ENCODE data around the gene KRTAP1-4.

Gene KRTAP1-4

DNA sequence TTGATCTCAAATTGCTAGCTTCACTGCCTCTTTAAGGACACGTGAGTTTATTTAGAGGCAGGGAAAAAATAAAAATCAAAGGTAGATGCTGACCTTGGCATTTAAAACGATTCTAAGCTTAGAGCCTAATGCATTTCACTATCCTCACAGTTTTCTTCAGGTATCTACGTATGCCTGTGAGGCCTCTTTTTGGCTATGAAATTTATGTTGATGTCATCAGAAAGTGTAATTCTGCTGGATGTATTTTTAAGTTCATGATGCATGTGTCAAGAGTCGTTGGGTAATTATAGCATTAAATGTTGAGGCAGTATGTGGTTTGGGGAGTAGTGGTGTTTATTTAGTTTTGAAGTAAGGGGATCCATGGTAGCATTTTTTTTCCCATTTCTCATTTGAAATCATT lies 26.1 kb downstream of the KRTAP1-4 start:
- Histone ChIP-seq H3K36me3 (ENCODE audit: control insufficient read depth in 2 of 2, insufficient read depth in 1 of 2, low read length in 2 of 2) (no peaks in the 10 kb centered on the region), H3K4me3 (ENCODE audit: low read depth, low read length) (no peak overlapping the region), H3K27ac (ENCODE audit: extremely low read depth, low read depth, low read length) (no peak overlapping the region), H3K9me3 (ENCODE audit: control insufficient read depth, insufficient read depth, low read depth, low read length) (no peaks in the 10 kb centered on the region), H3K4me1 (ENCODE audit: control insufficient read depth, insufficient read depth, low read length) (no peaks in the 10 kb centered on the region)
- ChIA-PET CTCF (no interaction called here), POLR2A (no interaction called here)
- TF ChIP-seq ZNF843 (tag by site-specific recombination; IDR thresholded peaks at IDR 0.05) (no peak), ZNF214 (tag by site-specific recombination; IDR thresholded peaks at IDR 0.05; ENCODE audit: borderline replicate concordance) (no peak), GLI2 (tag by site-specific recombination; IDR thresholded peaks at IDR 0.05; ENCODE audit: borderline replicate concordance, low read depth) (no peak), GLIS2 (tag by site-specific recombination; IDR thresholded peaks at IDR 0.05) (no peak), WT1 (tag by site-specific recombination; IDR thresholded peaks at IDR 0.05) (no peak), ZNF350 (tag by site-specific recombination; IDR thresholded peaks at IDR 0.05) (no peak), ZNF529 (tag by site-specific recombination; IDR thresholded peaks at IDR 0.05; ENCODE audit: insufficient replicate concordance) (no peak), ZNF792 (tag by site-specific recombination; IDR thresholded peaks at IDR 0.05) (no peak)
- TF ChIP-seq, protein P1, sequence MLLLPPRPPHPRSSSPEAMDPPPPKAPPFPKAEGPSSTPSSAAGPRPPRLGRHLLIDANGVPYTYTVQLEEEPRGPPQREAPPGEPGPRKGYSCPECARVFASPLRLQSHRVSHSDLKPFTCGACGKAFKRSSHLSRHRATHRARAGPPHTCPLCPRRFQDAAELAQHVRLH (tag by site-specific recombination; IDR thresholded peaks at IDR 0.05), result no peak
- TF ChIP-seq, protein P2, sequence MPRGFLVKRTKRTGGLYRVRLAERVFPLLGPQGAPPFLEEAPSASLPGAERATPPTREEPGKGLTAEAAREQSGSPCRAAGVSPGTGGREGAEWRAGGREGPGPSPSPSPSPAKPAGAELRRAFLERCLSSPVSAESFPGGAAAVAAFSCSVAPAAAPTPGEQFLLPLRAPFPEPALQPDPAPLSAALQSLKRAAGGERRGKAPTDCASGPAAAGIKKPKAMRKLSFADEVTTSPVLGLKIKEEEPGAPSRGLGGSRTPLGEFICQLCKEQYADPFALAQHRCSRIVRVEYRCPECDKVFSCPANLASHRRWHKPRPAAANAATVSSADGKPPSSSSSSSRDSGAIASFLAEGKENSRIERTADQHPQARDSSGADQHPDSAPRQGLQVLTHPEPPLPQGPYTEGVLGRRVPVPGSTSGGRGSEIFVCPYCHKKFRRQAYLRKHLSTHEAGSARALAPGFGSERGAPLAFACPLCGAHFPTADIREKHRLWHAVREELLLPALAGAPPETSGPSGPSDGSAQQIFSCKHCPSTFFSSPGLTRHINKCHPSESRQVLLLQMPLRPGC (tag by site-specific recombination; IDR thresholded peaks at IDR 0.05), result no peak
- TF ChIP-seq, protein P3, sequence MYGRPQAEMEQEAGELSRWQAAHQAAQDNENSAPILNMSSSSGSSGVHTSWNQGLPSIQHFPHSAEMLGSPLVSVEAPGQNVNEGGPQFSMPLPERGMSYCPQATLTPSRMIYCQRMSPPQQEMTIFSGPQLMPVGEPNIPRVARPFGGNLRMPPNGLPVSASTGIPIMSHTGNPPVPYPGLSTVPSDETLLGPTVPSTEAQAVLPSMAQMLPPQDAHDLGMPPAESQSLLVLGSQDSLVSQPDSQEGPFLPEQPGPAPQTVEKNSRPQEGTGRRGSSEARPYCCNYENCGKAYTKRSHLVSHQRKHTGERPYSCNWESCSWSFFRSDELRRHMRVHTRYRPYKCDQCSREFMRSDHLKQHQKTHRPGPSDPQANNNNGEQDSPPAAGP (tag by site-specific recombination; IDR thresholded peaks at IDR 0.05), result no peak
- TF ChIP-seq, protein P4, sequence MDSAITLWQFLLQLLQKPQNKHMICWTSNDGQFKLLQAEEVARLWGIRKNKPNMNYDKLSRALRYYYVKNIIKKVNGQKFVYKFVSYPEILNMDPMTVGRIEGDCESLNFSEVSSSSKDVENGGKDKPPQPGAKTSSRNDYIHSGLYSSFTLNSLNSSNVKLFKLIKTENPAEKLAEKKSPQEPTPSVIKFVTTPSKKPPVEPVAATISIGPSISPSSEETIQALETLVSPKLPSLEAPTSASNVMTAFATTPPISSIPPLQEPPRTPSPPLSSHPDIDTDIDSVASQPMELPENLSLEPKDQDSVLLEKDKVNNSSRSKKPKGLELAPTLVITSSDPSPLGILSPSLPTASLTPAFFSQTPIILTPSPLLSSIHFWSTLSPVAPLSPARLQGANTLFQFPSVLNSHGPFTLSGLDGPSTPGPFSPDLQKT (IDR thresholded peaks at IDR 0.05; ENCODE audit: borderline replicate concordance, low read depth, low read length), result no peak

DNA sequence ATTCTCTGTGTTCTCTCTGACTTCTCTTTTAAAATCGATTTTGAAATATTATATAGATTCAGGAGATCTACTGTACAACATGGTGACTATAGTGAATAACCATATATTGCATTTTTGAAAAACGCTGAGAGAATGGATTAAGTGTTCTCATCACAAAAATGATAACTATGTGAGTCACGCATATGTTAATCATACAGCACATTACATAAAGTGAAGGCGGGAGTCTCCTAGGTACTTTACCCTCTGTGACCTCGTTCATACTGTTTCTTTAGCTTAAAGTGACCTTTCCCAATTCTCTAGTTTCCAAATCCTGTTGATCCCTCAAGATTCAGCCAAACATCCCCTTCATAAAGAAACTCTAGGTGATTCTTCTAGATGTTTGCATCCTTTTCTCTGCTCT lies 27.2 kb downstream of the KRTAP1-4 start:
- Histone ChIP-seq H3K36me3 (ENCODE audit: control insufficient read depth in 2 of 2, insufficient read depth in 1 of 2, low read length in 2 of 2) (no peaks in the 10 kb centered on the region), H3K4me3 (ENCODE audit: low read depth, low read length) (no peak overlapping the region), H3K4me1 (ENCODE audit: control insufficient read depth, insufficient read depth, low read length) (no peaks in the 10 kb centered on the region), H3K27ac (ENCODE audit: extremely low read depth, low read depth, low read length) (no peak overlapping the region), H3K9me3 (ENCODE audit: control insufficient read depth, insufficient read depth, low read depth, low read length) (no peaks in the 10 kb centered on the region)
- CTCF ChIA-PET, result interaction anchor here (0.6 kb wide), 2 partner anchors 227 to 595 kb away, joined by 3 to 4 read pairs; no protein-coding TSS in a partner anchor
- no peak for TF ChIP-seq CTCF (tag by site-specific recombination; IDR thresholded peaks at IDR 0.05)
- POLR2A ChIA-PET, result no interaction called here

DNA sequence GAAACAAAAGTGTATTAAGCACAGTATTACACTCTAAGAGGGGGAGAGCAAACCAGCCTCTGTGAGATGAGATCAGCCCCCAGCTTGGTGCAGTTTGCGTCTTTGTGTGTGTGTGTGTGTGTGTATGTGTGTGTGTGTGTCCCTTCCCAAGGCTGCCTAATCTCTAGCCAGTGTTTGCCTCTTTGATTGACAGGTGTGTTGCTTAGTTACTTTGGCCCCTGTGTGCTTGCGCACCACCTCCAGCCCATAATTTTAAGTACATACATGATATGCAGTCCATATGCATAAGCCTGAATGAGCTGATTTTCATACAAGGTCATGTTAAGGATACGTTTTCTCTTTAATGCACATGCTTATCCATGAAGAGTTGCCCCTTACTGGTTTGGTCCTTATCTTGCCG lies 28.2 kb downstream of the KRTAP1-4 start:
- Histone ChIP-seq H3K9me3 (ENCODE audit: control insufficient read depth, insufficient read depth, low read depth, low read length) (no peaks in the 10 kb centered on the region), H3K27ac (ENCODE audit: extremely low read depth, low read depth, low read length) (no peak overlapping the region), H3K36me3 (ENCODE audit: control insufficient read depth in 2 of 2, insufficient read depth in 1 of 2, low read length in 2 of 2) (no peaks in the 10 kb centered on the region), H3K4me1 (ENCODE audit: control insufficient read depth, insufficient read depth, low read length) (no peaks in the 10 kb centered on the region), H3K4me3 (ENCODE audit: low read depth, low read length) (no peak overlapping the region)
- TF ChIP-seq ZNF391 (tag by site-specific recombination; IDR thresholded peaks at IDR 0.05; ENCODE audit: borderline replicate concordance, low read depth) (no peak), ZNF398 (tag by site-specific recombination; IDR thresholded peaks at IDR 0.05) (no peak), ZNF133 (tag by site-specific recombination; IDR thresholded peaks at IDR 0.05) (no peak), SETDB1 (IDR thresholded peaks at IDR 0.05; ENCODE audit: insufficient read length, low read length) (no peak), ZSCAN30 (tag by site-specific recombination; IDR thresholded peaks at IDR 0.05) (no peak), ZSCAN18 (tag by site-specific recombination; IDR thresholded peaks at IDR 0.05) (no peak), ZNF544 (tag by site-specific recombination; IDR thresholded peaks at IDR 0.05) (no peak), SCRT1 (tag by site-specific recombination; IDR thresholded peaks at IDR 0.05; ENCODE audit: borderline replicate concordance) (no peak), REPIN1 (tag by site-specific recombination; IDR thresholded peaks at IDR 0.05; ENCODE audit: low read depth) (no peak), ZNF311 (tag by site-specific recombination; IDR thresholded peaks at IDR 0.05; ENCODE audit: borderline replicate concordance) (no peak)
- CTCF ChIA-PET, result no interaction called here
- POLR2A ChIA-PET, result no interaction called here

Data from HEK293 (cell line).